ENCODE results near the gene STIMATE.

DNA sequence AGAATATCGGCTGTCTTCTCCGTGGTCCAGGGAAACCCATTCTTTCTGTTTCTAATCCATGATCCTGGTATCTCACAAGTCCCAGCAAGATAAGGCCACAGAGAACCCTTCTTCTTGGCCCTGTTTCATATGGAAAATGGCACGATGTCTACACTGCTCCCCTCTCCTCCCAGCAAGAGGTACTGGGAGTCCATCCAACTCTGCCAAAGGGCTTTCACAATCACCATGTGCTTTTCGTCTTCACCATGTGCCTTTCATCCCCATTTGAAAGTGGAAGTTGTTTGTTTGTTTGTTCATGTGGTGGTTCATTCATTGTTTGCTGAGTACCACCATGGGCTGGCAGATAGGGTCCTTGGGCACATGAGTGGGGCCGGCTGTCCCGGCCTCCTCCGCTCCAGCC lies 97.3 kb downstream of the STIMATE start:
- TF ChIP-seq, protein P1, sequence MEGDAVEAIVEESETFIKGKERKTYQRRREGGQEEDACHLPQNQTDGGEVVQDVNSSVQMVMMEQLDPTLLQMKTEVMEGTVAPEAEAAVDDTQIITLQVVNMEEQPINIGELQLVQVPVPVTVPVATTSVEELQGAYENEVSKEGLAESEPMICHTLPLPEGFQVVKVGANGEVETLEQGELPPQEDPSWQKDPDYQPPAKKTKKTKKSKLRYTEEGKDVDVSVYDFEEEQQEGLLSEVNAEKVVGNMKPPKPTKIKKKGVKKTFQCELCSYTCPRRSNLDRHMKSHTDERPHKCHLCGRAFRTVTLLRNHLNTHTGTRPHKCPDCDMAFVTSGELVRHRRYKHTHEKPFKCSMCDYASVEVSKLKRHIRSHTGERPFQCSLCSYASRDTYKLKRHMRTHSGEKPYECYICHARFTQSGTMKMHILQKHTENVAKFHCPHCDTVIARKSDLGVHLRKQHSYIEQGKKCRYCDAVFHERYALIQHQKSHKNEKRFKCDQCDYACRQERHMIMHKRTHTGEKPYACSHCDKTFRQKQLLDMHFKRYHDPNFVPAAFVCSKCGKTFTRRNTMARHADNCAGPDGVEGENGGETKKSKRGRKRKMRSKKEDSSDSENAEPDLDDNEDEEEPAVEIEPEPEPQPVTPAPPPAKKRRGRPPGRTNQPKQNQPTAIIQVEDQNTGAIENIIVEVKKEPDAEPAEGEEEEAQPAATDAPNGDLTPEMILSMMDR (conservative IDR thresholded peaks at IDR 0.05; ENCODE audit: low read length) = no peak
- TF ChIP-seq EZH2phosphoT487 (IDR thresholded peaks at IDR 0.05; ENCODE audit: borderline replicate concordance, low read depth, low read length) = no peak

Data from OCI-LY7 (cell line).